ENCODE results near the gene TSPAN9. TPM values are rescaled to one million over a fixed set of nuclear protein-coding genes. Genes with fewer than 3 reads are reported as not detected.

The TSPAN9 gene
- polyA plus RNA-seq, 2 of the 4 experiments (the other 2 are of a cell fraction), result 12.4 to 16.1 TPM

- WGBS (ENCODE audit: missing lambda C conversion rate), result 92% methylated on average over 16 of the region's 20 CpGs
Measured at GRCh38 chr12:3244219-3244750, 167.1 kb downstream of the TSPAN9 start.

GRCh38 chr12:3246253-3246652, 169.1 kb downstream of the TSPAN9 start:
- Histone ChIP-seq H3K4me2 (no peak overlapping the region), H3K9me3 (no peaks in the 10 kb centered on the region), H3K4me1 (peaks cover 3% of the 10 kb centered on the region; the same call in 1 of the 3 replicates), H3K27ac (no peak overlapping the region), H3K4me3 (no peak overlapping the region)
- CTCF ChIA-PET, result interaction anchor here (1.0 kb wide), 1 partner anchor 29 kb away, joined by 3 read pairs; no protein-coding TSS in a partner anchor
- POLR2A ChIA-PET, result no interaction called here
- no peak for ATAC-seq
- TF ChIP-seq GATA3 (IDR thresholded peaks at IDR 0.05; ENCODE audit: borderline replicate concordance), result no peak
- TF ChIP-seq, protein P1, sequence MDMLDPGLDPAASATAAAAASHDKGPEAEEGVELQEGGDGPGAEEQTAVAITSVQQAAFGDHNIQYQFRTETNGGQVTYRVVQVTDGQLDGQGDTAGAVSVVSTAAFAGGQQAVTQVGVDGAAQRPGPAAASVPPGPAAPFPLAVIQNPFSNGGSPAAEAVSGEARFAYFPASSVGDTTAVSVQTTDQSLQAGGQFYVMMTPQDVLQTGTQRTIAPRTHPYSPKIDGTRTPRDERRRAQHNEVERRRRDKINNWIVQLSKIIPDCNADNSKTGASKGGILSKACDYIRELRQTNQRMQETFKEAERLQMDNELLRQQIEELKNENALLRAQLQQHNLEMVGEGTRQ (IDR thresholded peaks at IDR 0.05), result no peak
- TF ChIP-seq POLR2A (IDR thresholded peaks at IDR 0.05; ENCODE audit: low read length), result no peak
- TF ChIP-seq MAFK (IDR thresholded peaks at IDR 0.05; ENCODE audit: partially characterized antibody), result no peak
- FAIRE-seq, result no peak
- no peak for DNase-seq (ENCODE audit: low read depth in 1 of 2, low spot score in 1 of 2)
- 65% methylated on average over 4 of the region's 4 CpGs for WGBS (ENCODE audit: missing lambda C conversion rate)

More at GRCh38 chr12:3244219-3244750, 167.1 kb downstream of the TSPAN9 start:
- H3K4me3 ChIP-seq, result no peak overlapping the region
- FAIRE-seq, result no peak
- DNase-seq (ENCODE audit: low read depth in 1 of 2, low spot score in 1 of 2), result no peak
- ChIA-PET CTCF (interaction anchor here (1.2 to 2.1 kb wide), 4 partner anchors 12 to 109 kb away, joined by 3 to 6 read pairs (median 5); no protein-coding TSS in a partner anchor), POLR2A (no interaction called here)
- H3K9me3 ChIP-seq, result no peaks in the 10 kb centered on the region
- no peak overlapping the region for H3K27ac ChIP-seq
- ATAC-seq, result no peak
- TF ChIP-seq NR3C1 (IDR thresholded peaks at IDR 0.05), result no peak
- no peak for TF ChIP-seq ZNF302 (CRISPR knock-in tag; IDR thresholded peaks at IDR 0.05)
- no peak for TF ChIP-seq MAX (IDR thresholded peaks at IDR 0.05)
- TF ChIP-seq TP53 (CRISPR knock-in tag; IDR thresholded peaks at IDR 0.05), result no peak
- TF ChIP-seq RAD21 (conservative IDR thresholded peaks at IDR 0.05 in 1 of 2, IDR thresholded peaks at IDR 0.05 in 1 of 2), result no peak
- no peak for TF ChIP-seq CHD4 (IDR thresholded peaks at IDR 0.05; ENCODE audit: borderline replicate concordance)
- TF ChIP-seq HOXB5 (CRISPR knock-in tag; IDR thresholded peaks at IDR 0.05), result no peak
- no peak for TF ChIP-seq GATA3 (IDR thresholded peaks at IDR 0.05; ENCODE audit: borderline replicate concordance)
- TF ChIP-seq RCOR1 (IDR thresholded peaks at IDR 0.05; ENCODE audit: low read depth, low read length), result no peak
- no peak for TF ChIP-seq EHF (CRISPR knock-in tag; IDR thresholded peaks at IDR 0.05)
- no peak for TF ChIP-seq BCL3 (IDR thresholded peaks at IDR 0.05)
- no peak for TF ChIP-seq NPAS2 (CRISPR knock-in tag; IDR thresholded peaks at IDR 0.05; ENCODE audit: borderline replicate concordance)
- peaks cover 3% of the 10 kb centered on the region; the same call in 1 of the 3 replicates for H3K4me1 ChIP-seq
- no peak overlapping the region for H3K4me2 ChIP-seq

DNA sequence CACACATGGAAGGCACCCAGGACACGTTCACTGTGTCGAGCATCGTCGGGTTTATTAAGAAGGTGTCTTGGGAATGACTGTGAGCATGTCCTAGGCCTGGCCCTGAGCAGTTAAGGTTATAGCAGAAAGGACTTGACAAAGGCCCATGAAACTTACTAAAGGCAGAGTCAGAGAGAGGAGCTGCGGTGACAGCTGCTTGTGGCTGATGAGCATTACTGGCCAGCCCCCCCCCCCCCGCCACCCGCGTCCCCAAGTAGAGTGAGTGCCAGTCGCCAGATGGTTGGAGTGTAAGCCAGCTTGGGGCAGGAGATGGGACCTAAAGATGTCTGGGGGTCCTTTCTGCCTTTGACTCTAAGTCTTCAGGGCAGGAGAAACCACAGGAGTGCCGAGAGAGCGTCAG, 169.9 kb downstream of the TSPAN9 start:
- Histone ChIP-seq H3K4me2 (no peak overlapping the region), H3K4me1 (no peaks in the 10 kb centered on the region; the same call in 2 of the 3 replicates), H3K27ac (no peak overlapping the region), H3K4me3 (no peak overlapping the region), H3K9me3 (no peaks in the 10 kb centered on the region)
- no peak for FAIRE-seq
- POLR2A ChIA-PET, result no interaction called here
- ATAC-seq, result no peak
- CTCF ChIA-PET, result interaction anchor here (1.9 kb wide), 1 partner anchor 28 kb away, joined by 8 read pairs; no protein-coding TSS in a partner anchor
- 51% methylated on average over 11 of the region's 11 CpGs for WGBS (ENCODE audit: missing lambda C conversion rate)
- no peak for DNase-seq (ENCODE audit: low read depth in 1 of 2, low spot score in 1 of 2)
- TF ChIP-seq NFE2L2 (conservative IDR thresholded peaks at IDR 0.05; ENCODE audit: low read length), result no peak
- TF ChIP-seq NPAS2 (CRISPR knock-in tag; IDR thresholded peaks at IDR 0.05; ENCODE audit: borderline replicate concordance), result no peak
- no peak for TF ChIP-seq ELK1 (IDR thresholded peaks at IDR 0.05; ENCODE audit: low read depth, low read length)
- TF ChIP-seq EHMT2 (IDR thresholded peaks at IDR 0.05; ENCODE audit: low read depth), result no peak
- no peak for TF ChIP-seq RARB (CRISPR knock-in tag; IDR thresholded peaks at IDR 0.05)
- TF ChIP-seq POLR2AphosphoS2 (conservative IDR thresholded peaks at IDR 0.05; ENCODE audit: low read length), result no peak
- no peak for TF ChIP-seq EP300 (IDR thresholded peaks at IDR 0.05)
- TF ChIP-seq FOSL2 (IDR thresholded peaks at IDR 0.05), result no peak
- no peak for TF ChIP-seq FOSL2 (CRISPR knock-in tag; IDR thresholded peaks at IDR 0.05)
- no peak for TF ChIP-seq MYC (IDR thresholded peaks at IDR 0.05; ENCODE audit: borderline replicate concordance, low read length)
- TF ChIP-seq, protein P2, sequence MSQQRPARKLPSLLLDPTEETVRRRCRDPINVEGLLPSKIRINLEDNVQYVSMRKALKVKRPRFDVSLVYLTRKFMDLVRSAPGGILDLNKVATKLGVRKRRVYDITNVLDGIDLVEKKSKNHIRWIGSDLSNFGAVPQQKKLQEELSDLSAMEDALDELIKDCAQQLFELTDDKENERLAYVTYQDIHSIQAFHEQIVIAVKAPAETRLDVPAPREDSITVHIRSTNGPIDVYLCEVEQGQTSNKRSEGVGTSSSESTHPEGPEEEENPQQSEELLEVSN (IDR thresholded peaks at IDR 0.05; ENCODE audit: borderline replicate concordance, low read depth), result no peak
- no peak for TF ChIP-seq CHD4 (IDR thresholded peaks at IDR 0.05; ENCODE audit: borderline replicate concordance)
- no peak for TF ChIP-seq RNF2 (IDR thresholded peaks at IDR 0.05; ENCODE audit: borderline replicate concordance, low read depth)
